Natural killer cell (primary cell): ENCODE data around the gene TALDO1. TPM values are rescaled to one million over a fixed set of nuclear protein-coding genes. Genes with fewer than 3 reads are reported as not detected.

ENCODE experiments used
- ATAC-seq, 3 donors: fragments of 150-1000 bp in 2 of 3; fragments of 200-7000 bp in 1 of 3; cut with Tn5 transposase; 1 replicate in 1 of 3; 2 replicates in 2 of 3; pipeline ENCODE4 v1.10.0; 2021; ENCODE audit warnings: mild to moderate bottlenecking in 2 of 3, moderate library complexity in 2 of 3
- DNase-seq, 2 donors: peaks; one replicate each; pipeline versions ENCODE4 v3.0.0 to v3.0.0-alpha.2; 2013 to 2021; ENCODE audit warnings: mixed read lengths in 1 of 2
- H3K27ac ChIP-seq: one replicate; pipeline ENCODE4 v1.5.1; 2013; ENCODE audit warnings: mild to moderate bottlenecking, low read length
- H3K27me3 ChIP-seq: one replicate; pipeline ENCODE4 v1.6.1; 2013; ENCODE audit warnings: low read length; ENCODE audit not compliant: control insufficient read depth, insufficient read depth
- H3K36me3 ChIP-seq: one replicate; pipeline ENCODE4 v1.6.1; 2013; ENCODE audit warnings: low read length; ENCODE audit not compliant: control insufficient read depth, insufficient read depth
- H3K4me1 ChIP-seq: one replicate; pipeline ENCODE4 v1.6.1; 2013; ENCODE audit warnings: low read length; ENCODE audit not compliant: control insufficient read depth, insufficient read depth
- H3K4me3 ChIP-seq: one replicate; pipeline ENCODE4 v1.5.1; 2013; ENCODE audit warnings: low read length
- H3K9me3 ChIP-seq: one replicate; pipeline ENCODE4 v1.6.1; 2013; ENCODE audit warnings: low read length; ENCODE audit not compliant: control insufficient read depth, insufficient read depth
- H3K27ac Mint-ChIP-seq, 2 donors: one replicate each; pipeline ENCODE4 v1.8.0; 2022; ENCODE audit warnings: mild to moderate bottlenecking in 2 of 2, mixed read lengths in 2 of 2, moderate library complexity in 1 of 2
- H3K27me3 Mint-ChIP-seq, 2 donors: one replicate each; pipeline ENCODE4 v1.8.0; 2022; ENCODE audit warnings: low read depth in 2 of 2, mixed read lengths in 2 of 2
- H3K36me3 Mint-ChIP-seq: one replicate; pipeline ENCODE4 v1.8.0; 2022; ENCODE audit warnings: mixed read lengths
- H3K4me1 Mint-ChIP-seq, 2 donors: one replicate each; pipeline ENCODE4 v1.8.0; 2022; ENCODE audit warnings: mixed read lengths in 2 of 2
- H3K4me3 Mint-ChIP-seq: one replicate; pipeline ENCODE4 v1.8.0; 2022; ENCODE audit warnings: mild to moderate bottlenecking, moderate library complexity, mixed read lengths
- H3K9me3 Mint-ChIP-seq, 2 donors: one replicate each; pipeline ENCODE4 v1.8.0; 2022; ENCODE audit warnings: mixed read lengths in 2 of 2
- CTCF ChIP-seq: fragments of 200-600 bp; IDR thresholded peaks from one replicate; pipeline ENCODE4 v1.8.0; 2022; ENCODE audit warnings: antibody characterized with exemption
- WGBS: methylation state at CpG from one replicate; pipeline ENCODE4 v1.1.7; 2013; ENCODE audit warnings: missing lambda C conversion rate; ENCODE audit not compliant: insufficient coverage; 5-methylcytosine and 5-hydroxymethylcytosine counted together
- intact Hi-C: fragments of 100-400 bp; cut with micrococcal nuclease; formaldehyde crosslinking; loops from one replicate; pipeline ENCODE4 v1.14.2; 2022
- total RNA-seq, 4 donors: library from RNA; stranded (reverse); fragments of 120-200 nt in 1 of 4; gene quantifications; one replicate each; pipeline versions ENCODE4 v1.2.3 to v1.2.4, GENCODE V29; 2013 to 2022

TALDO1 gene
- total RNA-seq, 3 donors from 2014 or later (not counting 1 experiment from before 2014, with no cell fraction given) = 46.1 to 94.8 (median 55.4) TPM

DNA sequence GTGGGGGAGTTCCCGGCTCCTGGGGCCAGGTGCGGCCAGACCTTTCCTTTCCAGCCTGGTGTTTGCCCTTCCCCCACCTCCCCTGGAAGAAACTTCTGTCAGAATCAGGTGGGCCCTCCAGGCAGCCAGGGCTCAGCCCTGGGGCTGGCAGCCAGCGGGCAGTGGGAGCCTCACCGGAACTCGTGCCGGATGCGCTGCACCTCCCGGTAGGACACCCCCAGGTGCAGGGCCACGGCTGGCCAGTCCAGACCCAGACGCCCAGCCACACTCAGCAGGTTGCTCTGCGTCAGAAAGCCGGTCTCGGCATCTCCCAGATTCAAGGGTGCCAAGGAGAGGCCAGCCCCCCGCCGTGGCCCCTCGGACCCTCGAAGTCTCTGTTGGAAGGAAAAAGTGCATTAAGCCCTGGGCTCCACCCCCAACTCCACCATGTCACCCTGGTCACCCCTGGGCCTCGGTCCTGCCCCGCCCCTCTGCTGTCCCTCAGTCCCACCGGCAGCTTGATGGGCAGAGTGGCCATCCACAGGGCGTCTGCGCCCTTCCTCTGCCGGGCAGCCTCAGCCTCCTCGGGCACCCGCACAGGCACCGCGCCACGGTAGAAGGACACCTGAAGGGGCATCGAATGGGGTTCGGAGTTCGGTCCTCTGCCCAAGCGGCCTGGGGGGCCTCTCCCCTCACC, 52.5 kb downstream of the TALDO1 start:
- TF ChIP-seq CTCF = no peak
- no peak overlapping the region for H3K4me3 ChIP-seq
- no peaks in the 10 kb centered on the region for H3K36me3 Mint-ChIP-seq

DNA sequence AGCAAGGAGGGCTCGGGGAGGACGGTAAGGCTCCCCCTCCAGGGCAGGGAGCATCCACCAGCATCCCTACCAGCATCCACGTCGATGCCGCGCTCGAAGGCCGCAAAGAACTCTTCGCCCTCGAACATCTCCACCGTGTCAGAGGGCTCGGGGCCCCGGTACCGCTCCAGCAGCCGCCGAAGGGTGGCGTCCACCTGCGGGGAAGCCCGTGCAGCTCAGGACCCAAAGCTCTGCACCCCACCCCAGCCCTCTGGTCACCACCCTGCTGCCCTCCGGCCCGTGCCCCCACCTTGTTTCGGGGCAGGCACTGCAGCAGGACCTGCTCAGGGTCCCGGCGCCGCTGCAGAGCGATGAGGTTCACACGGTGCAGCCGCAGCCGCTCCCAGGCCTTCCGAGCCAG, 53.2 kb downstream of the TALDO1 start:
- Histone ChIP-seq H3K9me3 (no peaks in the 10 kb centered on the region), H3K36me3 (peaks cover 5% of the 10 kb centered on the region), H3K4me1 (peaks cover 40% of the 10 kb centered on the region), H3K4me3 (no peak overlapping the region), H3K27me3 (no peaks in the 10 kb centered on the region), H3K27ac (no peak overlapping the region)
- Mint-ChIP-seq H3K27ac (no peak overlapping the region), H3K4me1 (peaks cover 0 to 24% of the 10 kb centered on the region in 2 donors), H3K36me3 (no peaks in the 10 kb centered on the region), H3K27me3 (no peaks in the 10 kb centered on the region), H3K9me3 (no peaks in the 10 kb centered on the region), H3K4me3 (no peak overlapping the region)
- intact Hi-C loops = no loop called here
- WGBS = 95% methylated on average over 30 of the region's 30 CpGs
- TF ChIP-seq CTCF = no peak
- DNase-seq (no peak), ATAC-seq (no peak)

More for the DNA sequence above, 52.5 kb downstream of the TALDO1 start:
- peaks cover 0 to 24% of the 10 kb centered on the region in 2 donors for H3K4me1 Mint-ChIP-seq
- H3K9me3 ChIP-seq = no peaks in the 10 kb centered on the region
- H3K27ac ChIP-seq = no peak overlapping the region
- no peaks in the 10 kb centered on the region for H3K9me3 Mint-ChIP-seq
- no peak overlapping the region for H3K27ac Mint-ChIP-seq
- ATAC-seq = no peak
- H3K27me3 Mint-ChIP-seq = no peaks in the 10 kb centered on the region
- intact Hi-C loops = no loop called here
- no peak for DNase-seq
- peaks cover 45% of the 10 kb centered on the region for H3K4me1 ChIP-seq
- no peaks in the 10 kb centered on the region for H3K27me3 ChIP-seq
- WGBS = 97% methylated on average over 32 of the region's 32 CpGs
- H3K36me3 ChIP-seq = peaks cover 5% of the 10 kb centered on the region
- H3K4me3 Mint-ChIP-seq = no peak overlapping the region

GRCh38 chr11:801097-801780, 54.0 kb downstream of the TALDO1 start:
- DNase-seq (no peak), ATAC-seq (no peak)
- peaks cover 36% of the 10 kb centered on the region for H3K4me1 ChIP-seq
- WGBS = 96% methylated on average over 20 of the region's 20 CpGs
- Mint-ChIP-seq H3K36me3 (no peaks in the 10 kb centered on the region), H3K9me3 (no peaks in the 10 kb centered on the region), H3K4me3 (peak overlapping the region; percentile 31), H3K27ac (no peak overlapping the region), H3K27me3 (no peaks in the 10 kb centered on the region), H3K4me1 (peaks cover 0 to 19% of the 10 kb centered on the region in 2 donors)
- intact Hi-C loops = no loop called here
- no peak overlapping the region for H3K4me3 ChIP-seq
- peaks cover 5% of the 10 kb centered on the region for H3K36me3 ChIP-seq
- TF ChIP-seq CTCF = no peak
- no peaks in the 10 kb centered on the region for H3K9me3 ChIP-seq
- H3K27me3 ChIP-seq = no peaks in the 10 kb centered on the region
- H3K27ac ChIP-seq = no peak overlapping the region
